ENCODE measurements around the gene EIF4EBP2.

The EIF4EBP2 gene

DNA sequence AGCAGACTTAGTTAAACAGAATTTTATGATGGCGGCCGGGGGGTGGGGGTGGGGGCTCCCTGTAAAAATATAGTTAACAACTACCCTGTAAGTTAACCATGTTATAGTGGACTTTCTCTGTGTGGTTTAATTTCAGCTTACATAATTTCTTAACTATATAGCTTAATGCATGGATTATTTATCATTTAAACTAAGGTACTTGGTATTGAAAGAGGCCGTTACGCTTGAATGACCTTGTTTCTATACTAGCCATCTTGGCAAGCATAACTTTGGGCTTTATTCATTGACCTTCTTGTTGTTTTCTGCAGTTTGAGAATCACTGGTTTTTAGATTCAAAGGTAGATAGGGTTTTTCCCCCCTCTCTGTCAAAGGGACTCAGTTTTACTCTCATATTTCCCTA lies 8.4 kb downstream of the EIF4EBP2 start:
- TF ChIP-seq CTCF (IDR thresholded peaks at IDR 0.05), result no peak
- Histone ChIP-seq H3K9ac (no peak overlapping the region), H3K4me1 (peaks cover 10% of the 10 kb centered on the region)

DNA sequence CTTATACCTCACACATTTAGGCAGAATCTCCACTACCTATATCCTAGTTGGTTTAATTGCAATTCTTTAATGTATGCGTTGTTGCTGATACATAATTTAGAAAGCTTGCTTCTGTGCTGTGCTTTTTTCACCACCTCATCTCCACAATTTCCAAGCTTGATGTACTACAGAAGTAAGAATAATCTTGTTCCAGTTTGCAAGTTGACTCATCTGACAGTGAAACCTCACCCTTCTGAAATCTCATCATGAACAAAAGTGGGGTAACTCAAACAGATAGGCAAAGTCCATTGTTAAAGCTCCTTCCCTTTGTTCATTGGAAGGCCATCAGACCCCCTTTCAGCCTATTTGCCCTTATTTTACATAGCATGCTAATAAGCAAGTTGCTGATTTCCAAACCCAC lies 13.6 kb downstream of the EIF4EBP2 start:
- no peak overlapping the region for H3K27ac ChIP-seq
- H3K4me3 ChIP-seq (ENCODE audit: low read depth, low read length), result no peak overlapping the region
- H2AFZ ChIP-seq, result no peak overlapping the region
- H3K4me1 ChIP-seq, result no peaks in the 10 kb centered on the region
- no peak for TF ChIP-seq CTCF (IDR thresholded peaks at IDR 0.05)
- H3K9me3 ChIP-seq (ENCODE audit: control insufficient read depth, low read length), result no peaks in the 10 kb centered on the region
- H3K79me2 ChIP-seq, result peaks cover 2% of the 10 kb centered on the region
- H3K9ac ChIP-seq, result no peak overlapping the region
- no peaks in the 10 kb centered on the region for H3K27me3 ChIP-seq (ENCODE audit: control insufficient read depth, insufficient read depth, low read length)
- H3K4me2 ChIP-seq (ENCODE audit: low read length), result no peak overlapping the region
- H3K36me3 ChIP-seq (ENCODE audit: control insufficient read depth, insufficient read depth, low read length), result no peaks in the 10 kb centered on the region

More for the DNA sequence above, 8.4 kb downstream of the EIF4EBP2 start:
- no peak overlapping the region for H3K4me2 ChIP-seq (ENCODE audit: low read length)
- H3K36me3 ChIP-seq (ENCODE audit: control insufficient read depth, insufficient read depth, low read length), result no peaks in the 10 kb centered on the region
- no peak overlapping the region for H3K27ac ChIP-seq
- H3K27me3 ChIP-seq (ENCODE audit: control insufficient read depth, insufficient read depth, low read length), result no peaks in the 10 kb centered on the region
- no peak overlapping the region for H2AFZ ChIP-seq
- H3K4me3 ChIP-seq (ENCODE audit: low read depth, low read length), result no peak overlapping the region
- peaks cover 20% of the 10 kb centered on the region for H3K79me2 ChIP-seq
- H3K9me3 ChIP-seq (ENCODE audit: control insufficient read depth, low read length), result no peaks in the 10 kb centered on the region

GRCh38 chr10:70418229-70418628 lies 14.3 kb downstream of the EIF4EBP2 start:
- Histone ChIP-seq H3K9ac (no peak overlapping the region), H3K27ac (no peak overlapping the region), H3K36me3 (ENCODE audit: control insufficient read depth, insufficient read depth, low read length) (no peaks in the 10 kb centered on the region), H3K4me3 (ENCODE audit: low read depth, low read length) (no peak overlapping the region), H2AFZ (no peak overlapping the region), H3K9me3 (ENCODE audit: control insufficient read depth, low read length) (no peaks in the 10 kb centered on the region), H3K79me2 (no peaks in the 10 kb centered on the region), H3K27me3 (ENCODE audit: control insufficient read depth, insufficient read depth, low read length) (no peaks in the 10 kb centered on the region), H3K4me2 (ENCODE audit: low read length) (no peak overlapping the region), H3K4me1 (no peaks in the 10 kb centered on the region)
- no peak for TF ChIP-seq CTCF (IDR thresholded peaks at IDR 0.05)

DNA sequence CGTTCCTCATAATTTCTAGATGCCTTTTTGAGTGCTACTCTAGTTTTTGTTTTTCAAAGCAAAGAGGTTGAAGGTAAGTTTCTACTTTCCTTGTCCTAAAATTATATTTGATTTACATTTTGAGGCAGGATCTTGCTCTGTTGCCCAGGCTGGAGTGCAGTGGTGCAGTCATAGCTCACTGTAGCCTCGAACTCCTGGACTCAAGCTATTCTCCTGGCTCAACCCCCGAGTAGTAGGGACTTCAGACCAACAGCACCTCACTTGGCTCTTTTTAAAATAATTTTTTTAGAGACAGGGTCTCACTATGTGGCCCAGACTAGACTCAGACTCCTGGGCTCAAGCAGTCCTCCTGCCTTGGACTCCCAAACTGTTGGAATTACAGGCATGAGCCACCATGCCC lies 14.8 kb downstream of the EIF4EBP2 start:
- no peak overlapping the region for H3K4me3 ChIP-seq (ENCODE audit: low read depth, low read length)
- H3K79me2 ChIP-seq, result no peaks in the 10 kb centered on the region
- no peaks in the 10 kb centered on the region for H3K27me3 ChIP-seq (ENCODE audit: control insufficient read depth, insufficient read depth, low read length)
- H2AFZ ChIP-seq, result no peak overlapping the region
- no peak overlapping the region for H3K4me2 ChIP-seq (ENCODE audit: low read length)
- no peaks in the 10 kb centered on the region for H3K4me1 ChIP-seq
- no peak overlapping the region for H3K9ac ChIP-seq
- H3K36me3 ChIP-seq (ENCODE audit: control insufficient read depth, insufficient read depth, low read length), result no peaks in the 10 kb centered on the region
- TF ChIP-seq CTCF (IDR thresholded peaks at IDR 0.05), result no peak
- H3K9me3 ChIP-seq (ENCODE audit: control insufficient read depth, low read length), result no peaks in the 10 kb centered on the region
- no peak overlapping the region for H3K27ac ChIP-seq

DNA sequence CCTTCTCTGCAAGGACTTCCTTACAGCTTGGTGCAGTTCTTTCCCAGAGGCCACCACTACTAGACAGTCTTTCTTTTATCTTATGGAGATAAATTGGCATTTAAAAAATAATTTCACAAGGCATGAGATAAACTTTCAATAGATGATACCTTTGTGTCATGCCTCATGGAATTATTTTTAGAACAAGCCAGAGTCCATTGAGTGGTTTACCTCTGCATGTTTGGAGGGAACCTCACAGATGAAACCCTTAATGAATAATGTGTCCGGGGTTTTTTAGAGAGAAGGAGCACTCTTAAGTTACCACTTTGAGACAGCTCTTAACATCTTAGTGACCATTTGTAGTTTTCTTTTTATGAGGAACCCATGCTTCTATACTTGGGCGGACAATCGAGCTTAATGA lies 20.4 kb downstream of the EIF4EBP2 start:
- H3K4me1 ChIP-seq, result peaks cover 4% of the 10 kb centered on the region
- H3K27ac ChIP-seq, result no peak overlapping the region
- no peak overlapping the region for H3K4me3 ChIP-seq (ENCODE audit: low read depth, low read length)

More for the DNA sequence above, 20.4 kb downstream of the EIF4EBP2 start:
- no peaks in the 10 kb centered on the region for H3K36me3 ChIP-seq (ENCODE audit: control insufficient read depth, insufficient read depth, low read length)
- no peak overlapping the region for H3K9ac ChIP-seq
- H2AFZ ChIP-seq, result no peak overlapping the region
- no peak overlapping the region for H3K4me2 ChIP-seq (ENCODE audit: low read length)
- H3K27me3 ChIP-seq (ENCODE audit: control insufficient read depth, insufficient read depth, low read length), result no peaks in the 10 kb centered on the region
- no peak for TF ChIP-seq CTCF (IDR thresholded peaks at IDR 0.05)
- H3K9me3 ChIP-seq (ENCODE audit: control insufficient read depth, low read length), result no peaks in the 10 kb centered on the region
- no peaks in the 10 kb centered on the region for H3K79me2 ChIP-seq
